ENCODE measurements around the gene CD79A.
A peak's percentile ranks its signal among the peaks of the same experiment; 100 is the strongest.

CD79A gene

GRCh38 chr19:41882568-41883462, 5.7 kb downstream of the CD79A start, which contains the start of gene ARHGEF1:
ARHGEF1 (plus strand) TSS chr19:41883184; CDS start chr19:41888083, 4,899 bp downstream.
- Histone ChIP-seq H4K20me1 (peaks cover 52% of the 10 kb centered on the region), H3K4me1 (peaks cover 82% of the 10 kb centered on the region), H3K36me3 (peaks cover 29% of the 10 kb centered on the region)

GRCh38 chr19:41883463-41883820, 6.4 kb downstream of the CD79A start:
- no peaks in the 10 kb centered on the region for H3K9me3 ChIP-seq
- peaks cover 58% of the 10 kb centered on the region for H4K20me1 ChIP-seq
- no peaks in the 10 kb centered on the region for H3K27me3 ChIP-seq
- H3K27ac ChIP-seq, result peak overlapping the region; percentile 96
- H3K9ac ChIP-seq, result peak overlapping the region; percentile 88
- H3K4me2 ChIP-seq, result peak overlapping the region; percentile 99
- no peak for TF ChIP-seq Cebpa-rat (IDR thresholded peaks at IDR 0.05)
- peaks cover 35% of the 10 kb centered on the region for H3K36me3 ChIP-seq
- H3K4me3 ChIP-seq, result peak overlapping the region; percentile 84
- peaks cover 82% of the 10 kb centered on the region for H3K4me1 ChIP-seq

More at GRCh38 chr19:41882568-41883462, 5.7 kb downstream of the CD79A start, which contains the start of gene ARHGEF1:
- no peak for TF ChIP-seq Cebpa-rat (IDR thresholded peaks at IDR 0.05)
- H3K4me2 ChIP-seq, result peak within 1 kb of the TSS; percentile 99
- H3K9me3 ChIP-seq, result no peaks in the 10 kb centered on the region
- peak within 1 kb of the TSS; percentile 84 for H3K4me3 ChIP-seq
- H3K9ac ChIP-seq, result peak within 1 kb of the TSS; percentile 88
- no peaks in the 10 kb centered on the region for H3K27me3 ChIP-seq
- peak within 1 kb of the TSS; percentile 96 for H3K27ac ChIP-seq

- peak overlapping the region; percentile 99 for H3K4me2 ChIP-seq
- H3K4me3 ChIP-seq, result peak overlapping the region; percentile 84
- H4K20me1 ChIP-seq, result peaks cover 63% of the 10 kb centered on the region
- H3K4me1 ChIP-seq, result peaks cover 79% of the 10 kb centered on the region
- H3K27me3 ChIP-seq, result no peaks in the 10 kb centered on the region
- H3K36me3 ChIP-seq, result peaks cover 37% of the 10 kb centered on the region
- H3K9ac ChIP-seq, result peak overlapping the region; percentile 88
- no peak for TF ChIP-seq Cebpa-rat (IDR thresholded peaks at IDR 0.05)
- no peaks in the 10 kb centered on the region for H3K9me3 ChIP-seq
- peak overlapping the region; percentile 96 for H3K27ac ChIP-seq
These were observed 7.0 kb downstream of the CD79A start for GRCh38 chr19:41883821-41884733.

GRCh38 chr19:41886761-41887710, 10.0 kb downstream of the CD79A start:
- Histone ChIP-seq H3K27me3 (no peaks in the 10 kb centered on the region), H3K9me3 (no peaks in the 10 kb centered on the region), H3K4me2 (peak overlapping the region; percentile 99), H3K27ac (peak overlapping the region; percentile 79), H3K4me1 (peaks cover 73% of the 10 kb centered on the region), H3K36me3 (peaks cover 49% of the 10 kb centered on the region), H4K20me1 (peaks cover 78% of the 10 kb centered on the region), H3K9ac (peak overlapping the region; percentile 66), H3K4me3 (peak overlapping the region; percentile 53)
- no peak for TF ChIP-seq Cebpa-rat (IDR thresholded peaks at IDR 0.05)

GRCh38 chr19:41887711-41888382, 10.8 kb downstream of the CD79A start:
- TF ChIP-seq Cebpa-rat (IDR thresholded peaks at IDR 0.05), result no peak
- Histone ChIP-seq H3K27me3 (no peaks in the 10 kb centered on the region), H3K27ac (peak overlapping the region; percentile 79), H3K4me1 (peaks cover 74% of the 10 kb centered on the region), H3K9me3 (no peaks in the 10 kb centered on the region), H3K4me3 (peak overlapping the region; percentile 53), H3K36me3 (peaks cover 57% of the 10 kb centered on the region), H3K9ac (peak overlapping the region; percentile 66), H4K20me1 (peaks cover 86% of the 10 kb centered on the region), H3K4me2 (peak overlapping the region; percentile 99)

GRCh38 chr19:41888926-41889325, 11.8 kb downstream of the CD79A start:
- H3K4me3 ChIP-seq, result no peak overlapping the region
- 0 out of 2 replicates have a peak overlapping the region, but pooled peaks have one; percentile 1 for H3K9ac ChIP-seq
- TF ChIP-seq Cebpa-rat (IDR thresholded peaks at IDR 0.05), result no peak
- H4K20me1 ChIP-seq, result peaks cover 86% of the 10 kb centered on the region
- no peaks in the 10 kb centered on the region for H3K27me3 ChIP-seq
- H3K9me3 ChIP-seq, result no peaks in the 10 kb centered on the region
- H3K4me2 ChIP-seq, result no peak overlapping the region
- H3K36me3 ChIP-seq, result peaks cover 60% of the 10 kb centered on the region
- H3K4me1 ChIP-seq, result peaks cover 79% of the 10 kb centered on the region
- no peak overlapping the region for H3K27ac ChIP-seq

- TF ChIP-seq Cebpa-rat (IDR thresholded peaks at IDR 0.05), result no peak
- 0 out of 2 replicates have a peak overlapping the region, but pooled peaks have one; percentile 1 for H3K9ac ChIP-seq
- peaks cover 69% of the 10 kb centered on the region for H3K36me3 ChIP-seq
- H3K27me3 ChIP-seq, result no peaks in the 10 kb centered on the region
- no peaks in the 10 kb centered on the region for H3K9me3 ChIP-seq
- H3K4me3 ChIP-seq, result no peak overlapping the region
- no peak overlapping the region for H3K4me2 ChIP-seq
- H3K27ac ChIP-seq, result no peak overlapping the region
- peaks cover 78% of the 10 kb centered on the region for H3K4me1 ChIP-seq
- H4K20me1 ChIP-seq, result peaks cover 80% of the 10 kb centered on the region
These were observed 12.8 kb downstream of the CD79A start for GRCh38 chr19:41889896-41890295.

- H3K27me3 ChIP-seq, result no peaks in the 10 kb centered on the region
- peaks cover 72% of the 10 kb centered on the region for H3K36me3 ChIP-seq
- no peak overlapping the region for H3K27ac ChIP-seq
- no peak overlapping the region for H3K4me3 ChIP-seq
- H4K20me1 ChIP-seq, result peaks cover 77% of the 10 kb centered on the region
- H3K4me1 ChIP-seq, result peaks cover 67% of the 10 kb centered on the region
- no peak for TF ChIP-seq Cebpa-rat (IDR thresholded peaks at IDR 0.05)
- H3K4me2 ChIP-seq, result no peak overlapping the region
- no peak overlapping the region for H3K9ac ChIP-seq
- H3K9me3 ChIP-seq, result no peaks in the 10 kb centered on the region
These were observed 13.9 kb downstream of the CD79A start for GRCh38 chr19:41890936-41891335.

Measured in BLaER1 (cell line).